Kidney (tissue), 14 donors: ENCODE data around the gene NTRK2. TPM values are rescaled to one million over a fixed set of nuclear protein-coding genes. Genes with fewer than 3 reads are reported as not detected.

ENCODE experiments used
- DNase-seq, 5 donors: peaks; one replicate each; pipeline ENCODE4 v3.0.0-alpha.2; 2013 to 2020
- FAIRE-seq: peaks from 2 replicates; lab custom pipeline; 2012; peaks lifted over from hg19 to GRCh38; lab: Jason Lieb, UNC
- H3K27ac ChIP-seq, 2 donors: one replicate each; pipeline ENCODE4 v1.7.0; 2013; ENCODE audit warnings: low read depth in 2 of 2, low read length in 2 of 2, inconsistent platforms in 1 of 2
- H3K27me3 ChIP-seq: one replicate; pipeline ENCODE4 v1.7.1; 2013; ENCODE audit warnings: low read length, inconsistent platforms; ENCODE audit not compliant: control insufficient read depth, insufficient read depth
- H3K36me3 ChIP-seq, 3 donors: one replicate each; pipeline versions ENCODE4 v1.7.0 to v1.7.1; 2013; ENCODE audit warnings: low read length in 3 of 3, control low read depth in 1 of 3, inconsistent platforms in 1 of 3; ENCODE audit not compliant: insufficient read depth in 3 of 3, control insufficient read depth in 2 of 3
- H3K4me1 ChIP-seq, 3 donors: one replicate each; pipeline versions ENCODE4 v1.7.0 to v1.7.1; 2013; ENCODE audit warnings: low read length in 3 of 3, inconsistent platforms in 1 of 3, low read depth in 1 of 3; ENCODE audit not compliant: control insufficient read depth in 2 of 3, insufficient read depth in 2 of 3
- H3K4me3 ChIP-seq, 3 donors: one replicate each; pipeline versions ENCODE4 v1.7.0 to v1.8.1; 2013; ENCODE audit warnings: low read length in 3 of 3, control low read depth in 1 of 3, inconsistent platforms in 1 of 3
- H3K9ac ChIP-seq, 3 donors: one replicate each; pipeline versions ENCODE4 v1.7.0 to v1.7.1; 2013; ENCODE audit warnings: low read length in 3 of 3, control low read depth in 1 of 3, inconsistent platforms in 1 of 3
- H3K9me3 ChIP-seq, 3 donors: one replicate each; pipeline versions ENCODE4 v1.7.0 to v1.7.1; 2013; ENCODE audit warnings: low read length in 3 of 3, control low read depth in 1 of 3, inconsistent platforms in 1 of 3; ENCODE audit not compliant: control insufficient read depth in 2 of 3, insufficient read depth in 1 of 3
- intact Hi-C: fragments of 100-400 bp; cut with DNase I; formaldehyde crosslinking; loops from one replicate; pipeline ENCODE4 v1.11.1; 2022
- polyA plus RNA-seq: library from polyadenylated mRNA; stranded (reverse); fragments of 350-450 nt; fragmentation: Illumina TruSeq; extraction: RNeasy Lipid Tissue Mini Kit (QIAGEN cat#74804); gene quantifications from one replicate; pipeline ENCODE4 v1.2.3, GENCODE V29; 2014; ENCODE audit warnings: low read depth, low replicate concordance; ENCODE audit not compliant: insufficient read depth
- total RNA-seq: library from RNA; stranded (reverse); fragmentation: NEBNext Ultra II Directional; extraction: Animal tissue kit (Norgen Biotek cat#: 25700); gene quantifications from one replicate; pipeline ENCODE4 v1.2.1, GENCODE V29; 2021
- TF ChIP-seq, protein P1 (sequence below): IDR thresholded peaks from 3 replicates; pipeline ENCODE4 v1.5.1; 2012; ENCODE audit warnings: mild to moderate bottlenecking, moderate library complexity, borderline replicate concordance; ENCODE audit not compliant: insufficient read depth; ENCODE audit errors: extremely low read depth
- donor health status: control.
- donor health status: control.
- donor health status: control.
- donor health status: control.
- donor health status: control.
- donor health status: DM: yes; HTN: yes; CAD: no.
- donor health status: Normal renal cell carcinoma (clear cell type).

The NTRK2 gene
- total and polyA plus RNA-seq, 2 donors from 2014 or later, result 20.0 to 41.2 TPM

DNA sequence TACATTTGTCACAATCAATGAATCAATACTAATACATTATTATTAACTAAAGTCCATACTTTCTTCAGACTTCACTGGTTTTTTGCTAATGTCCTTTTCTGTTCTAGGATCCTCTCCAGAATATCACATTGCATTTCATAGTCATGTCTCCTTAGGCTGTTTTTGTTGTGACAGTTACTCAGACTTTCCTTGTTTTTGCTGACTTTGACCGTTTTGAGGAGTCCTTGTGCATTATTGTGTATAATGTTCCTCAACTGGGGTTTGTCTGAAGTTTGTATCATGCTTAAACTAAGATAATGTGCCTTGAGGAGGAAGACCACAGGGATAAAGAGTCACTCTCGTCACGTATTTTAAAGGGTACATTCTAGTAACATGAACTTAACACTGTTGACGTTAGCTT, 376.9 kb downstream of the NTRK2 start:
- H3K9me3 ChIP-seq, result no peaks in the 10 kb centered on the region
- DNase-seq, result no peak
- no peaks in the 10 kb centered on the region for H3K4me1 ChIP-seq
- H3K9ac ChIP-seq, result no peak overlapping the region
- H3K27me3 ChIP-seq, result no peaks in the 10 kb centered on the region
- TF ChIP-seq, protein P1, sequence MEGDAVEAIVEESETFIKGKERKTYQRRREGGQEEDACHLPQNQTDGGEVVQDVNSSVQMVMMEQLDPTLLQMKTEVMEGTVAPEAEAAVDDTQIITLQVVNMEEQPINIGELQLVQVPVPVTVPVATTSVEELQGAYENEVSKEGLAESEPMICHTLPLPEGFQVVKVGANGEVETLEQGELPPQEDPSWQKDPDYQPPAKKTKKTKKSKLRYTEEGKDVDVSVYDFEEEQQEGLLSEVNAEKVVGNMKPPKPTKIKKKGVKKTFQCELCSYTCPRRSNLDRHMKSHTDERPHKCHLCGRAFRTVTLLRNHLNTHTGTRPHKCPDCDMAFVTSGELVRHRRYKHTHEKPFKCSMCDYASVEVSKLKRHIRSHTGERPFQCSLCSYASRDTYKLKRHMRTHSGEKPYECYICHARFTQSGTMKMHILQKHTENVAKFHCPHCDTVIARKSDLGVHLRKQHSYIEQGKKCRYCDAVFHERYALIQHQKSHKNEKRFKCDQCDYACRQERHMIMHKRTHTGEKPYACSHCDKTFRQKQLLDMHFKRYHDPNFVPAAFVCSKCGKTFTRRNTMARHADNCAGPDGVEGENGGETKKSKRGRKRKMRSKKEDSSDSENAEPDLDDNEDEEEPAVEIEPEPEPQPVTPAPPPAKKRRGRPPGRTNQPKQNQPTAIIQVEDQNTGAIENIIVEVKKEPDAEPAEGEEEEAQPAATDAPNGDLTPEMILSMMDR, result no peak
- H3K36me3 ChIP-seq, result no peaks in the 10 kb centered on the region
- no peak overlapping the region for H3K4me3 ChIP-seq
- FAIRE-seq, result no peak
- intact Hi-C loops, result no loop called here
- no peak overlapping the region for H3K27ac ChIP-seq

DNA sequence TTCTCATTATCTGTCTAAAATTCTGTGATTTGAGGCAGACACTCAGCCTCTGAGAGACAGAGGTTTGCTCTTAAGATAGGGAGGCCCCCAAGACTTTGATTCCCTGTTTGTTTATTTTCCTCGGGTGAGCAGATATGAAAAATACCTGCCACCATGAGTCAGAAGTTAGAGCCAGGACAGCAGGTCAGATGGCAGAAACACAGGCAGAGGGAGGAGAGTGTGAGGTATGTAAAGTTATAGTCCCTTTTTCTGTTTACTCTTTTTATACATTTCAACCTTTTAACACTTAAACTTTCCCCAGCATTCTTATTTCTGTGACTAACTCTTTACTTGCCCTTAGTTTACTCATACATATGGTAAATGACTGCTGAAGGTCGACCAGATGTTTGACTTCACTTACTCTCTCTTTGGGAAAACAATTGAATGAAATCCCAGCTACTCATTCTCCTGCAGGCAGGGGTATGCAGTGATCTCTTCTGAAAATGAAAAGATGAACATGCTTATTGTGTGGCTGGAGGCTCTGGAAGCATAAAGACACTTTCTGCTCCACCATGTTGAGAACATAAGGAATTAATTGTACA, 383.8 kb downstream of the NTRK2 start:
- no peak for FAIRE-seq
- no peak overlapping the region for H3K9ac ChIP-seq
- no peaks in the 10 kb centered on the region for H3K9me3 ChIP-seq
- DNase-seq, result peak in 2 of 5 donors; percentile 48 to 53
- no peaks in the 10 kb centered on the region for H3K36me3 ChIP-seq
- H3K27me3 ChIP-seq, result no peaks in the 10 kb centered on the region
- no peaks in the 10 kb centered on the region for H3K4me1 ChIP-seq
- intact Hi-C loops, result no loop called here
- no peak overlapping the region for H3K4me3 ChIP-seq
- no peak overlapping the region for H3K27ac ChIP-seq
- TF ChIP-seq, protein P1, result no peak

DNA sequence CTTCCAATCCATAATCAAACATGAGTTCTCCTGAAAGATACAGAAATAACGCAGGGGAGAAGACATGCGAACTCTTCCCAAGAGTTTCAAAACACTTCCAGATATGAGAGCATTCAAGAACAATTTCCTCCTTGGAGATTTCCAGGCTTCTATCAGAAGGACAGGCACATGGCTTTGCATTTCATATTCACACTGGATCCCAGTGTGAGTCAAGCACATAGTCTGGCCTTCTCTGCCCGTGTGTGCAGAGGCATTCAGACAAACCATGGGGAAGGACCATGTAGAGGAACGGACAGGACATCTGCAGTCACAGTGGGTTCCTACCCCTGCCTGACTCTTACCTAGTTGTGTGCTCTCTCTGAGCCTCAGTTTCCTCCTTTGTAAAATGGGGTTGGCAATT, 384.5 kb downstream of the NTRK2 start:
- Histone ChIP-seq H3K4me3 (no peak overlapping the region), H3K9ac (no peak overlapping the region), H3K27me3 (no peaks in the 10 kb centered on the region), H3K36me3 (no peaks in the 10 kb centered on the region), H3K9me3 (no peaks in the 10 kb centered on the region), H3K4me1 (no peaks in the 10 kb centered on the region), H3K27ac (no peak overlapping the region)
- TF ChIP-seq, protein P1, result no peak
- no peak for FAIRE-seq
- no peak for DNase-seq
- intact Hi-C loops, result no loop called here
